ENCODE measurements around the gene BCL2. TPM values are rescaled to one million over a fixed set of nuclear protein-coding genes. Genes with fewer than 3 reads are reported as not detected.

Gene BCL2
- total RNA-seq, 1 donor from 2014 or later: 9.3 TPM

DNA sequence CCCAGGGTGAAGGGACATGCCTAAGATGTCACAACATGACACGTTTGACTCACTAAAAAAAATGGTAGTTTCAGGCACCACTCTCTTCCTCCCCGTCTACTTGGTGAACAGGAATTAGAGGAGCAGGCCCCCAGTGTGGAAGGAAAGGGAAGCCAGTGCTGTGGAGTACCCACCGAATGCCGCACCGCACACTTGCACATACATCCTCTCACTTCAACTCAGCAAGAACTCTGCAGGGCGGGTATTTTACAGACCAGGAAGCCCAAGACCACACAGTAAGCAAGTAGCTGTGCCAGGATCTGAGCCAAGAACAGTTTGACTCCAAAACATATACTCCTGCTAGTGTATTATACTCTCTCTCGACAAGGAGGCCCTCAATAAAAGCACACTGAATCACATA is 69.8 kb downstream of the BCL2 start:
- no peak overlapping the region for H3K27ac Mint-ChIP-seq
- no peaks in the 10 kb centered on the region for H3K27me3 Mint-ChIP-seq (ENCODE audit: low read depth)
- H3K4me1 Mint-ChIP-seq: peaks cover 7% of the 10 kb centered on the region
- H3K36me3 Mint-ChIP-seq: peaks cover 3% of the 10 kb centered on the region
- TF ChIP-seq, protein P1, sequence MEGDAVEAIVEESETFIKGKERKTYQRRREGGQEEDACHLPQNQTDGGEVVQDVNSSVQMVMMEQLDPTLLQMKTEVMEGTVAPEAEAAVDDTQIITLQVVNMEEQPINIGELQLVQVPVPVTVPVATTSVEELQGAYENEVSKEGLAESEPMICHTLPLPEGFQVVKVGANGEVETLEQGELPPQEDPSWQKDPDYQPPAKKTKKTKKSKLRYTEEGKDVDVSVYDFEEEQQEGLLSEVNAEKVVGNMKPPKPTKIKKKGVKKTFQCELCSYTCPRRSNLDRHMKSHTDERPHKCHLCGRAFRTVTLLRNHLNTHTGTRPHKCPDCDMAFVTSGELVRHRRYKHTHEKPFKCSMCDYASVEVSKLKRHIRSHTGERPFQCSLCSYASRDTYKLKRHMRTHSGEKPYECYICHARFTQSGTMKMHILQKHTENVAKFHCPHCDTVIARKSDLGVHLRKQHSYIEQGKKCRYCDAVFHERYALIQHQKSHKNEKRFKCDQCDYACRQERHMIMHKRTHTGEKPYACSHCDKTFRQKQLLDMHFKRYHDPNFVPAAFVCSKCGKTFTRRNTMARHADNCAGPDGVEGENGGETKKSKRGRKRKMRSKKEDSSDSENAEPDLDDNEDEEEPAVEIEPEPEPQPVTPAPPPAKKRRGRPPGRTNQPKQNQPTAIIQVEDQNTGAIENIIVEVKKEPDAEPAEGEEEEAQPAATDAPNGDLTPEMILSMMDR (IDR thresholded peaks at IDR 0.05; ENCODE audit: unreplicated experiment): no peak
- no peak for DNase-seq (ENCODE audit: low spot score in 2 of 2, unreplicated experiment in 2 of 2)
- H3K9me3 Mint-ChIP-seq: peaks cover 8% of the 10 kb centered on the region
- H3K4me3 Mint-ChIP-seq: no peak overlapping the region

DNA sequence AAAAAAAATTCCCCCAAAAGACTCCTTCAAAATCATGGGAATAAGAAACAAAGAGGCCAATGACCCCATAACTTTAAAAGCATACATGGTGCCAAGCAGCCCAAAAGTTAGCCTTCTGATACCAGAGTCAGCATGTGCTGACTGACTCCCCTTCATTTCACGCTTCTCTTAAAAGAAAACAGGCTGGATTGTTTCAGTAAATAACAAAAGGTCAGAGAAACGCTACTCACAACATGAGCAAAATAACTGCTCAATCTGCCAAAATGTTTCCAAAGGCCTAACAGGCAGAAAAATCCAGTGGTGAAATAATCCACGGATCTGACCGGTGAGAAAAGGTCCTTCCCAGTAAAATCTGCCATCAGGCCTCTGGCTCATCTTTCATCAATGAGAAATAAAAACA is 71.6 kb downstream of the BCL2 start:
- H3K36me3 Mint-ChIP-seq: peaks cover 3% of the 10 kb centered on the region
- H3K27ac Mint-ChIP-seq: no peak overlapping the region
- peaks cover 8% of the 10 kb centered on the region for H3K9me3 Mint-ChIP-seq
- H3K27me3 Mint-ChIP-seq (ENCODE audit: low read depth): no peaks in the 10 kb centered on the region
- TF ChIP-seq, protein P1 (IDR thresholded peaks at IDR 0.05; ENCODE audit: unreplicated experiment): no peak
- no peak overlapping the region for H3K4me3 Mint-ChIP-seq
- no peak for DNase-seq (ENCODE audit: low spot score in 2 of 2, unreplicated experiment in 2 of 2)
- H3K4me1 Mint-ChIP-seq: no peaks in the 10 kb centered on the region

DNA sequence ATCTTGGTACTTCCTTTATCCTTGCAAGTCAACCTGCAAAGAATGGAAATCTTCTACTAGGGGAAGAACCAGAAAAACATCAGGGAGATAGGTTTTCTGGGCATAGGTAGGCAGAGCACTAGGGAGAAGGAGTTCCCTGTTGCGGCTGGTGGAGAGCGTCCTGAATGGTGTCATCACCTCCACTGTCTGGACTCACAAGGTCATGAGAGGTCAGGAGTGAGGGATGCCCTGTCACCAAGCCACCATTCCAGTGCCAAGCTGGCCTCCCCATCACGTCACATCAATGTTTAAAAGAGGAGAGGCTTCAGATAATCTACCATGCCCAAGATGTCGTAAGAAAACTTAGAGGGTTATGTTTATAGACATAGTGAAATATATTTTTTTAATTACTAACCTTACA is 72.1 kb downstream of the BCL2 start:
- no peaks in the 10 kb centered on the region for H3K27me3 Mint-ChIP-seq (ENCODE audit: low read depth)
- H3K9me3 Mint-ChIP-seq: peaks cover 6% of the 10 kb centered on the region
- TF ChIP-seq, protein P1 (IDR thresholded peaks at IDR 0.05; ENCODE audit: unreplicated experiment): no peak
- H3K4me3 Mint-ChIP-seq: no peak overlapping the region
- peaks cover 2% of the 10 kb centered on the region for H3K36me3 Mint-ChIP-seq
- H3K27ac Mint-ChIP-seq: no peak overlapping the region
- H3K4me1 Mint-ChIP-seq: no peaks in the 10 kb centered on the region
- DNase-seq (ENCODE audit: low spot score in 2 of 2, unreplicated experiment in 2 of 2): no peak

DNA sequence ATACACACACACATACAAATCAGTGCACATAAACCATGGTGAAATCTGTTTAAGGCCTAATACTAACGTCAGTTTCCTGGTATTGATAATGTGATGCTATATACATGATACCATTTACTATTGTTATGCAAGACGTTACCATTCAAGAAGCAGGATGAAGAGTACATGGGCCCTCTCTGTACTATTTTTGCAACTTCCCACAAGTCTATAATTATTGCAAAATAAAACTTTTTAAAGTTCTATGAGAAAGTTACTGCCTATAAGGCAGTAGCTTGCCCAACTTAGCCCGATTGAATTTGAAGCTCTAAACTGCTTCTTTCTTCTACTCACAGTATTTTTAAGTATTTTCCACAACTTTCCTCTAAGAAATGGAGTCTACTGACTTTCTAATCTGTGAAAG is 74.0 kb downstream of the BCL2 start:
- peaks cover 5% of the 10 kb centered on the region for H3K4me1 Mint-ChIP-seq
- no peak overlapping the region for H3K4me3 Mint-ChIP-seq
- no peak for DNase-seq (ENCODE audit: low spot score in 2 of 2, unreplicated experiment in 2 of 2)
- H3K27ac Mint-ChIP-seq: no peak overlapping the region
- H3K36me3 Mint-ChIP-seq: no peaks in the 10 kb centered on the region
- H3K27me3 Mint-ChIP-seq (ENCODE audit: low read depth): no peaks in the 10 kb centered on the region
- TF ChIP-seq, protein P1 (IDR thresholded peaks at IDR 0.05; ENCODE audit: unreplicated experiment): no peak
- H3K9me3 Mint-ChIP-seq: peaks cover 4% of the 10 kb centered on the region

DNA sequence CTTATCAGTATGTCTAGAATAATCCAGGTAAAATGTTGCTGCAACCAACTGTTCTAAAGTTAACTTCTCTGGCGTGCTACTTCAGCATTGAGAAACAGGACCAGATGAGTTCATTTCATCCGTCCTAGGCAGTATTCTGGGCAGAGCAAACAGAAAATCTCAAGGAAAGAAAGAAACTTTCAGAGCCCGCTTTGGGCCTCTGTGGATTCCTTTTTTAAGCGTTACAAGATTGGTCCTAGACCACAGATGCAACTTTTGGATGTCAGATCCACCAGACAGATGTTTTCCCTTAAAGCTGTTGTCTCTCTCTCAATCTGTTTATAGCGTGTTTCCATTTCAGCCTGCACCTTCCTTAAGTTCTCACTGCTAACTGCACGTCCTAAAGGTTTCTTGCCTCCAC is 75.0 kb downstream of the BCL2 start:
- TF ChIP-seq, protein P1 (IDR thresholded peaks at IDR 0.05; ENCODE audit: unreplicated experiment): no peak
- H3K4me3 Mint-ChIP-seq: no peak overlapping the region
- no peaks in the 10 kb centered on the region for H3K27me3 Mint-ChIP-seq (ENCODE audit: low read depth)
- H3K9me3 Mint-ChIP-seq: peaks cover 4% of the 10 kb centered on the region
- no peak overlapping the region for H3K27ac Mint-ChIP-seq
- H3K4me1 Mint-ChIP-seq: peaks cover 11% of the 10 kb centered on the region
- DNase-seq (ENCODE audit: low spot score in 2 of 2, unreplicated experiment in 2 of 2): no peak
- no peaks in the 10 kb centered on the region for H3K36me3 Mint-ChIP-seq

DNA sequence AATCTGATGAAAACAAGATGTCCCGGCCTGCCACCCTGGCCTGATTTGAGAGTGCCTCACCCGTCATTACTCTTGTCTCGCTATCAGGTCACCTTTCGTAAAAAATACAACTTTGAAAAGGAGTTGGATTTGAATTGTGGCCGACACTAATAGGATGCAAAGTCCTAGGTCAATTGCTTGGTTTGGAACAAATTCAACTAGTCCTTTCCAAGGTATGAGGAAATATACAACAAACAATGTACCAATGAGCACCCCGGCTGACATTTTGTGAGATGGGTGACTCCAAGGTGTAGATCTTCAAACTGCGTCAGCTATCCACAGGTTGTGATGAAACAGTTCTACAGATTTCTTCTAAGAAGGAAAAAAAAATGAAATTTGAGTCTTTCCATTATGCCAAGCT is 77.8 kb downstream of the BCL2 start:
- Mint-ChIP-seq H3K36me3 (no peaks in the 10 kb centered on the region), H3K4me3 (no peak overlapping the region), H3K27me3 (ENCODE audit: low read depth) (no peaks in the 10 kb centered on the region), H3K9me3 (peaks cover 3% of the 10 kb centered on the region), H3K4me1 (peaks cover 31% of the 10 kb centered on the region), H3K27ac (no peak overlapping the region)
- TF ChIP-seq, protein P1 (IDR thresholded peaks at IDR 0.05; ENCODE audit: unreplicated experiment): no peak
- no peak for DNase-seq (ENCODE audit: low spot score in 2 of 2, unreplicated experiment in 2 of 2)

All from mesothelial cell of epicardium (in vitro differentiated cells).